Prostate gland (tissue), 2 donors: ENCODE results near the gene PRKG1. TPM values are rescaled to one million over a fixed set of nuclear protein-coding genes. Genes with fewer than 3 reads are reported as not detected.

Experiments used
- DNase-seq: peaks from one replicate; pipeline ENCODE4 v3.0.0-alpha.2; 2019; ENCODE audit warnings: low spot score
- H3K27ac ChIP-seq, 2 donors: fragments of 200-600 bp; sonication (generic); 2 replicates each; pipeline ENCODE4 v1.5.1; 2017 to 2019
- H3K27me3 ChIP-seq: fragments of 200-600 bp; sonication (generic); replicated peaks from 2 replicates; pipeline ENCODE4 v1.5.1; 2019; ENCODE audit not compliant: insufficient read depth
- H3K36me3 ChIP-seq, 2 donors: fragments of 200-600 bp; sonication (generic); 1 replicate in 1 of 2; 2 replicates in 1 of 2; pipeline versions ENCODE4 v1.5.1 to v1.8.1; 2017 to 2019
- H3K4me1 ChIP-seq: fragments of 200-600 bp; sonication (generic); replicated peaks from 2 replicates; pipeline ENCODE4 v1.5.1; 2019
- H3K4me3 ChIP-seq, 2 donors: fragments of 200-600 bp; sonication (generic); 2 replicates each; pipeline ENCODE4 v1.5.1; 2017 to 2019
- H3K9me3 ChIP-seq: fragments of 200-600 bp; sonication (generic); 2 replicates; pipeline ENCODE4 v1.5.1; 2017
- CTCF ChIP-seq, 4 experiments: fragments of 200-600 bp in 2 of 4; fragments of 450-650 bp in 2 of 4; sonication (generic) in 2 of 4; IDR thresholded peaks; 1 replicate in 3 of 4; 2 replicates in 1 of 4; pipeline ENCODE4 v1.5.1; 2016 to 2019; ENCODE audit warnings: antibody characterized with exemption in 4 of 4, mild to moderate bottlenecking in 2 of 4, moderate library complexity in 2 of 4
- POLR2A ChIP-seq: fragments of 450-650 bp; IDR thresholded peaks from one replicate; pipeline ENCODE4 v1.6.1; 2016; ENCODE audit warnings: antibody characterized with exemption, mild to moderate bottlenecking
- POLR2AphosphoS5 ChIP-seq: sonication (generic); formaldehyde crosslinking; IDR thresholded peaks from one replicate; pipeline ENCODE4 v1.6.1; 2017; ENCODE audit warnings: antibody characterized with exemption
- WGBS: methylation state at CpG from one replicate; pipeline ENCODE4 v1.1.5; 2018; 5-methylcytosine and 5-hydroxymethylcytosine counted together
- intact Hi-C: fragments of 100-400 bp; cut with DNase I; formaldehyde crosslinking; loops from one replicate; pipeline ENCODE4 v1.14.2; 2022
- total RNA-seq, 2 donors: library from RNA; depleted of rRNA; stranded (reverse); fragments of >200 nt; gene quantifications; one replicate each; pipeline ENCODE4 v1.1.0, GENCODE V29; 2016

The PRKG1 gene
- total RNA-seq, 2 donors from 2014 or later, result 2.7 to 9.0 TPM

- TF ChIP-seq POLR2A, result no peak
- TF ChIP-seq CTCF (IDR thresholded peaks at IDR 0.05), result no peak
- TF ChIP-seq POLR2AphosphoS5, result no peak
- no peaks in the 10 kb centered on the region for H3K4me1 ChIP-seq
- no peaks in the 10 kb centered on the region for H3K27me3 ChIP-seq
- WGBS, result 50% methylated on average over 5 of the region's 5 CpGs
- intact Hi-C loops, result no loop called here
- no peak for DNase-seq
- no peaks in the 10 kb centered on the region for H3K36me3 ChIP-seq
- H3K9me3 ChIP-seq, result no peaks in the 10 kb centered on the region
- no peak overlapping the region for H3K4me3 ChIP-seq
- no peak overlapping the region for H3K27ac ChIP-seq
Measured at GRCh38 chr10:51488766-51489408, 414.6 kb downstream of the PRKG1 start.

- intact Hi-C loops, result no loop called here
- WGBS, result 97% methylated on average over 2 of the region's 2 CpGs
- no peak overlapping the region for H3K4me3 ChIP-seq
- no peaks in the 10 kb centered on the region for H3K4me1 ChIP-seq
- no peaks in the 10 kb centered on the region for H3K36me3 ChIP-seq
- no peak overlapping the region for H3K27ac ChIP-seq
- DNase-seq, result no peak
- no peaks in the 10 kb centered on the region for H3K9me3 ChIP-seq
- H3K27me3 ChIP-seq, result no peaks in the 10 kb centered on the region
- TF ChIP-seq CTCF (IDR thresholded peaks at IDR 0.05) (no peak), POLR2A (no peak), POLR2AphosphoS5 (no peak)
Measured at GRCh38 chr10:51498424-51498823, 424.1 kb downstream of the PRKG1 start.

GRCh38 chr10:51501396-51501795, 427.1 kb downstream of the PRKG1 start:
- intact Hi-C loops, result no loop called here
- H3K9me3 ChIP-seq, result no peaks in the 10 kb centered on the region

GRCh38 chr10:51502124-51502523, 427.8 kb downstream of the PRKG1 start:
- H3K4me3 ChIP-seq, result no peak overlapping the region
- intact Hi-C loops, result no loop called here
- TF ChIP-seq CTCF (IDR thresholded peaks at IDR 0.05), result no peak
- no peak for TF ChIP-seq POLR2A
- no peak for TF ChIP-seq POLR2AphosphoS5
- no peak overlapping the region for H3K27ac ChIP-seq
- H3K4me1 ChIP-seq, result no peaks in the 10 kb centered on the region
- no peaks in the 10 kb centered on the region for H3K36me3 ChIP-seq
- no peaks in the 10 kb centered on the region for H3K9me3 ChIP-seq
- DNase-seq, result no peak
- H3K27me3 ChIP-seq, result no peaks in the 10 kb centered on the region
- 95% methylated on average over 1 of the region's 1 CpG for WGBS

More at GRCh38 chr10:51501396-51501795, 427.1 kb downstream of the PRKG1 start:
- Histone ChIP-seq H3K4me3 (no peak overlapping the region), H3K27me3 (no peaks in the 10 kb centered on the region), H3K27ac (no peak overlapping the region), H3K4me1 (no peaks in the 10 kb centered on the region), H3K36me3 (no peaks in the 10 kb centered on the region)
- DNase-seq, result no peak
- no peak for TF ChIP-seq POLR2AphosphoS5
- no peak for TF ChIP-seq POLR2A
- no peak for TF ChIP-seq CTCF (IDR thresholded peaks at IDR 0.05)
- WGBS, result 38% methylated on average over 1 of the region's 1 CpG

- Histone ChIP-seq H3K36me3 (no peaks in the 10 kb centered on the region), H3K4me1 (no peaks in the 10 kb centered on the region), H3K27ac (no peak overlapping the region), H3K4me3 (no peak overlapping the region), H3K27me3 (peaks cover under 1% of the 10 kb centered on the region), H3K9me3 (no peaks in the 10 kb centered on the region)
- intact Hi-C loops, result no loop called here
- no peak for DNase-seq
- TF ChIP-seq CTCF (IDR thresholded peaks at IDR 0.05), result no peak
- TF ChIP-seq POLR2AphosphoS5, result no peak
- TF ChIP-seq POLR2A, result no peak
- WGBS, result 89% methylated on average over 1 of the region's 1 CpG
Measured at GRCh38 chr10:51503378-51503777, 429.1 kb downstream of the PRKG1 start.
